ENCODE measurements around the gene TTC33. TPM values are rescaled to one million over a fixed set of nuclear protein-coding genes. Genes with fewer than 3 reads are reported as not detected.
"Not testable (repeated sequence)": the region's sequence is repeated elsewhere in the genome, so short reads cannot be mapped to it uniquely, and the experiment has no call there.

The TTC33 gene
- total RNA-seq, 1 donor from 2014 or later = 24.6 TPM

DNA sequence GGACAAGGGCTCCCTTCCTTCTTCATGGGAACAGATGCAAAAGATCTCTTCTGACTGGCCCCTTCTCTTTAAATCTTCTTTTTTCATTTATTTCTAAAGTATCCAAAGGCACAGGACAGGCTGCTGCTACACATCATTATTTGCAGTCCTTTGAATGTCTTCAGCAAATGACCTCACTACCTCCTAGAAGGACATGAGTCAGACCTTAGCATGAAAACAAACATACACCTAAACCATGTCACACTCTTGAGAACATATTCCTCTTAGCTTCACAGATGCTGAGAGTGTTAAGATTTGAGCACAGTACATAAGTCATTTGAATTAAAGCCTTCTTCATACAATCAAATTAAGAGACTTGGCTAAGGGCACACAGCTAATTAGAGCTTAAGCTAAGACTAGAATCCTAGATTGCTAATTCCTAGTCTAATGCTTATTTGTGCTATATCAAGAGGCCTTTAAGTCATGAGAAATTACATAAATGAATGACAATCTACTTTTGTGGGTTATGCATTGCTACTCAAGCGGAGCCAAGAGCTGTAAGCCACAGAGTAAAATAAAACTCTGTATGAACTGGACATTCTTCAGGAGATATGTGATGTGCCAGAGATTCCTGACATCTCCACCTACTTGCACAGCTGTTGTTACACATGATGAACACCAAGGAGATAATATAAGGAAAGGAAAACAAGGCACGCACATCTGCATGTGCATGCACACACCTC, 185.2 kb downstream of the TTC33 start:
- H3K36me3 Mint-ChIP-seq (ENCODE audit: low read depth) = peaks cover 9% of the 10 kb centered on the region
- H3K4me3 Mint-ChIP-seq = no peak overlapping the region
- no peaks in the 10 kb centered on the region for H3K27me3 Mint-ChIP-seq (ENCODE audit: insufficient read depth)
- H3K4me1 Mint-ChIP-seq (ENCODE audit: low read depth) = peaks cover 28% of the 10 kb centered on the region
- H3K9me3 Mint-ChIP-seq = peaks cover 8% of the 10 kb centered on the region
- intact Hi-C loops (cut with micrococcal nuclease) = loop anchor here (10.0 kb wide), 1 partner anchor 1406 kb away; no protein-coding TSS in a partner anchor
- DNase-seq (ENCODE audit: low spot score) = no peak
- H3K27ac Mint-ChIP-seq = no peak overlapping the region

DNA sequence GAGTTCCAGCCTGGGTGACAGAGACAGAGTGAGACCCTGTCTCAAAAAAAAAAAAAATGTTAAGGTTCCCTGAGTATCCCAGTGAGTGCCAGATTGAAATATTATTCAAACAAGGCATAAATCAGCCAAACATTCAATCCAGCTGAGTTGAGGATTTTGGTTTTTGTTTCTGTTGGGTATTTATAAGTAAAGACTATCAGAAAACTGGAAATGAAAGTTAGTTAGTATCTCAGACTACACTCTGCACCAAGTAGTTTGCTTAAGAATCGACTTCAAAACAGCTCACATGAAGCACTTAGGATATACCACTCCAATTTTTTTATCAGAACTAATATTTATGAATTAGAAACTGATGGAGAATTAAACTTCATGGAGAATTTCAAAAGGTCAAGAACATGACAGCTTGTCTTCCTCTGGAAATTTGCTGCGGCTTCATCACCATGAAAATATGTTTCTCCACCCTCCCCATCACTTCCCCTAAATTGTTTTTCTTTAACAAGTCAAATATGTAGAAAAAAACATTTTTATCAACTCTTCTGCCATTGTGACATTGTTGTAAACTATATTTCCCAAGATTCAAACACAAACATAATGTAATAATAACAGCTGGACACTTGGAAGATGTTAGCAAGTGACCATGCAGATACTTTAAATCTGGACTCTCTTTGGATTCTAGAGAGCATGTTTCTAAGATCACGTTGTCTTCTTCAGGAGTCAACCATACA, 186.1 kb downstream of the TTC33 start:
- no peak for DNase-seq (ENCODE audit: low spot score)
- intact Hi-C loops (cut with micrococcal nuclease) = loop anchor here (10.0 kb wide), 1 partner anchor 1405 kb away; no protein-coding TSS in a partner anchor
- Mint-ChIP-seq H3K9me3 (peaks cover 8% of the 10 kb centered on the region), H3K4me1 (ENCODE audit: low read depth) (peaks cover 25% of the 10 kb centered on the region), H3K27ac (no peak overlapping the region), H3K4me3 (peak overlapping the region; percentile 12), H3K36me3 (ENCODE audit: low read depth) (peaks cover 9% of the 10 kb centered on the region), H3K27me3 (ENCODE audit: insufficient read depth) (no peaks in the 10 kb centered on the region)

DNA sequence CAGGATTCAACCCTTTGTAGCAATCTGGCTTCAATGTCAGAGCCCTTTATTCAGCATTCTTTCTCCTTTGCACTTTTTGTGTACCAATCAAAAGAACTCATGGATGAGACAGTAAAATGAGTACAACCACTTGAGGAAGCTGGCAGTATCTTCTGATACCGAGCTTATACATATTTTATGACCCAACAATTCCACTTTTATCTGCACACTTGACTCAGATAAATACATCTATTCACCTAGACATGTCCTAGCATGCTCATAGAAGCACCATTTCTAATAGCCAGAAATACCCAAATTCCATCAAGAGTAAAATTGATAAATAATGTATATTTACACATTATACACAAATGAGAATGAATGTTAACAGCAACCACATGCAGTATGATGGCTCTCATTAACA, 187.2 kb downstream of the TTC33 start:
- Mint-ChIP-seq H3K9me3 (peaks cover 13% of the 10 kb centered on the region), H3K36me3 (ENCODE audit: low read depth) (peaks cover 10% of the 10 kb centered on the region), H3K27me3 (ENCODE audit: insufficient read depth) (no peaks in the 10 kb centered on the region), H3K27ac (no peak overlapping the region), H3K4me1 (ENCODE audit: low read depth) (peaks cover 30% of the 10 kb centered on the region), H3K4me3 (no peak overlapping the region)
- no peak for DNase-seq (ENCODE audit: low spot score)
- intact Hi-C loops (cut with micrococcal nuclease) = no loop called here

DNA sequence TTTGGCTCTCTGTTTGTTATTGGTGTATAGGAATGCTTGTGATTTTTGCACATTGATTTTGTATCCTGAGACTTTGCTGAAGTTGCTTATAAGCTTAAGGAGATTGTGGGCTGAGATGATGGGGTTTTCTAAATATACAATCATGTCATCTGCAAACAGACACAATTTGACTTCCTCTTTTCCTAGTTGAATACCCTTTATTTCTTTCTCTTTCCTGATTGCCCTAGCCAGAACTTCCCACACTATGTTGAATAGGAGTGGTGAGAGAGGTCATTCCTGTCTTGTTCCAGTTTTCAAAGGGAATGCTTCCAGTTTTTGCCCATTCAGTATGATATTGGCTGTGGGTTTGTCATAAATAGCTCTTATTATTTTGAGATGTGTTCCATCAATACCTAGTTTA, 192.6 kb downstream of the TTC33 start:
- H3K27ac Mint-ChIP-seq; H3K4me1 Mint-ChIP-seq (ENCODE audit: low read depth); H3K4me3 Mint-ChIP-seq; DNase-seq (ENCODE audit: low spot score); intact Hi-C loops (cut with micrococcal nuclease); H3K36me3 Mint-ChIP-seq (ENCODE audit: low read depth); H3K27me3 Mint-ChIP-seq (ENCODE audit: insufficient read depth): not testable (repeated sequence)
- H3K9me3 Mint-ChIP-seq = peaks cover 15% of the 10 kb centered on the region

DNA sequence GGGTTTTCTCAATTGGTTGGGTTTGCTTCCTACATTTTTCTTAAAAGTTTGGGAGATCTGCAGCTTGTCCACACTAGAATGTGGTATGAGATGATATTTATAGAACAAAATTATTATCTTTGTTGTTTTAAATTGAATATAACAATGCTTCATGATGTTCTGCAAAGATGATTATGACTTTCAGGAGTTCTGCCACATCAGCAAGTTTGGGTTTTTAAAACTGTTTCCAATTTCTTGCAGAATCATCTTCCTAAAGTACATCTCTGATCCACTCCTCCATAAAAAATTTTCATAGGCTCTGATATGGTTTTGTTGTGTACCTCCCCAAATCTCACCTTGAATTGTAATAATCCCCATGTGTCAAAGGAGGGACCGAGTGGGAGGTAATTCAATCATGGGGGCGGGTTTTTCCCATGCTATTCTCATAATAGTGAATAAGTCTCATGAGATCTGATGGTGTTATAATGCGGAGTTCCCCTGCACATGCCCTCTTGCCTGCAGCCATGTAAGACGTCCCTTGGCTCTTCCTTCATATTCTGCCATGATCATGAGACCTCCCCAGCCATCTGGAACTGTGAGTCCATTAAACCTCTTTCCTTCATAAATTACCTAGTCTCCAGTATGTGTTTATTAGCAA, 195.2 kb downstream of the TTC33 start:
- no peaks in the 10 kb centered on the region for H3K27me3 Mint-ChIP-seq (ENCODE audit: insufficient read depth)
- H3K4me3 Mint-ChIP-seq = no peak overlapping the region
- H3K27ac Mint-ChIP-seq = no peak overlapping the region
- H3K36me3 Mint-ChIP-seq (ENCODE audit: low read depth) = peaks cover 2% of the 10 kb centered on the region
- peaks cover 13% of the 10 kb centered on the region for H3K4me1 Mint-ChIP-seq (ENCODE audit: low read depth)
- intact Hi-C loops (cut with micrococcal nuclease) = no loop called here
- DNase-seq (ENCODE audit: low spot score) = no peak
- peaks cover 15% of the 10 kb centered on the region for H3K9me3 Mint-ChIP-seq

DNA sequence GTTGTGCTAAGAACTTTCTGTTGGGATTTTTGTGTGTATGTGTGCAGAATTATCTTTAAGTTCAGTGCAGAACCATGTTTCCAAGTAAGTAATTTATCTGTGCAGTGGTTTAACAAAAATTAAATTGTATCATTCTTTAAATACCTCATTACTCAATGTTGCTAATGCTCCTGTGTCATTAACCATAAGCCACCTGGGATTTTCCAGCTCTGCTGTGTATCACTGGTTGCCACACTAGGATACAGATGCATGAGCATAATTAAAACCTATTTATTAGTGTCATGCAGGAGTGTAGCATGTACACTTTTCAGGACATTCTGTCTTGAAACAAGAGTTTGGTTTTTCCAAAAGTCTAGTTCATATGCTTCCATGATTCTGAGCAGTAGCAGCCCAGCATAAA, 196.5 kb downstream of the TTC33 start:
- Mint-ChIP-seq H3K4me1 (ENCODE audit: low read depth) (peaks cover 10% of the 10 kb centered on the region), H3K36me3 (ENCODE audit: low read depth) (no peaks in the 10 kb centered on the region), H3K4me3 (no peak overlapping the region), H3K27ac (no peak overlapping the region), H3K9me3 (peaks cover 12% of the 10 kb centered on the region), H3K27me3 (ENCODE audit: insufficient read depth) (no peaks in the 10 kb centered on the region)
- intact Hi-C loops (cut with micrococcal nuclease) = no loop called here
- DNase-seq (ENCODE audit: low spot score) = no peak

DNA sequence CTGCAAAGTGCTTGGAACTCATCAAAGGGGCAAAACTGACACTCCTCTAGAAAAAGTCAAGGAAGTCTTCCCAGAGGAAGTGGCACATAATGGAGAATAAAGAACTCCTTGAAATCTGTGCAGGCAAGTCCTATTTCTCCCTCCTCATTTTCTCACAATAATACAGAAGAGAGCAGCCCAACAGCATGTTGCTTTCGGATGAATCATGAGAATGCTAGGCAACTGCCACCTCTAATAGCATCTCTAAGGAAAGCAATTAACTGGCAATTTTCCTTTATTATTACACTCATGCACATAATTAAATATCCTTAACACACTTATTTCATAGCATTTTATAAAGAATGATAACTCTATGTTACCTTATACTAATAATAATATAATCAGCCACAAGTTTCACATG, 198.3 kb downstream of the TTC33 start:
- Mint-ChIP-seq H3K27ac (no peak overlapping the region), H3K4me1 (ENCODE audit: low read depth) (peaks cover 15% of the 10 kb centered on the region), H3K4me3 (no peak overlapping the region), H3K27me3 (ENCODE audit: insufficient read depth) (no peaks in the 10 kb centered on the region), H3K9me3 (peaks cover 11% of the 10 kb centered on the region), H3K36me3 (ENCODE audit: low read depth) (no peaks in the 10 kb centered on the region)
- DNase-seq (ENCODE audit: low spot score) = no peak
- intact Hi-C loops (cut with micrococcal nuclease) = no loop called here

DNA sequence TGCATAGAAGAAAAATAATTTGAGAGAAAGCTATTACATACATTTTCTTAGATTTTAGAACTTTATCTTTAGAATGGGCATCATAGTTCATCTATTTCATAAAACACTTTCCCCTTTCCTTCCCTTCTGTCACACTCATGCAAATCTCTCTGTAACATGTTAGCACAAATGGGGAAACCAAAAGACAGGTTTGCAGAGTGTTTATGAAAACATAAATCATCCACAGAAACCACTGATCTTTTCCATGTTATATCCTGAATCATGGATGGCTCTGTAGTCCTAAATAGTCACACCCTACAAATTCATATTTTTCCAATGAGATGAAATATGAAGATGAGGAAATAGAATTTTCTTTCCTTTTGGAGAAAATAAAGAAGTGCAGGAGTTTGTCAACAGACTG, 198.9 kb downstream of the TTC33 start:
- Mint-ChIP-seq H3K36me3 (ENCODE audit: low read depth) (no peaks in the 10 kb centered on the region), H3K9me3 (peaks cover 5% of the 10 kb centered on the region), H3K27me3 (ENCODE audit: insufficient read depth) (no peaks in the 10 kb centered on the region), H3K27ac (no peak overlapping the region), H3K4me3 (no peak overlapping the region), H3K4me1 (ENCODE audit: low read depth) (peaks cover 15% of the 10 kb centered on the region)
- intact Hi-C loops (cut with micrococcal nuclease) = no loop called here
- no peak for DNase-seq (ENCODE audit: low spot score)

DNA sequence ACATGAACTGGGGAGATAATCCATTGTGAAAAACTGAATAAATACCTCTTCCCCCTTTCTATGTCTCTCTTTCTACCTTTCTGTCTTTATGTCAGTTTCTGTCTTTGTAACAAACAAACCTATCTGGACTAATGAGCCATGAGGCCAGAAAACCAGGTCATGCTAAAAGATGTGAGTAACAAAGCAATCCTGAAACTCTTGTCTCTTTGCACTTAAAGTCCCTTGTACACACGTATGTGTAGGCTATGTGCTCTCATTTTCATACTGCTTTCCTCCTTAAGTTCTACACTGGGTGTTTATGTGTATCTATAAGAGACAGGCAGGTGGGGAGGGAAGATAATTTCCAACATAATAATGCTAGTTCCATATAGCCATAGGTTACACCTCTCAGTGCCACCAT, 199.9 kb downstream of the TTC33 start:
- intact Hi-C loops (cut with micrococcal nuclease) = no loop called here
- Mint-ChIP-seq H3K36me3 (ENCODE audit: low read depth) (no peaks in the 10 kb centered on the region), H3K4me3 (no peak overlapping the region), H3K27me3 (ENCODE audit: insufficient read depth) (no peaks in the 10 kb centered on the region), H3K4me1 (ENCODE audit: low read depth) (peaks cover 15% of the 10 kb centered on the region), H3K27ac (no peak overlapping the region), H3K9me3 (peaks cover 3% of the 10 kb centered on the region)
- DNase-seq (ENCODE audit: low spot score) = no peak

DNA sequence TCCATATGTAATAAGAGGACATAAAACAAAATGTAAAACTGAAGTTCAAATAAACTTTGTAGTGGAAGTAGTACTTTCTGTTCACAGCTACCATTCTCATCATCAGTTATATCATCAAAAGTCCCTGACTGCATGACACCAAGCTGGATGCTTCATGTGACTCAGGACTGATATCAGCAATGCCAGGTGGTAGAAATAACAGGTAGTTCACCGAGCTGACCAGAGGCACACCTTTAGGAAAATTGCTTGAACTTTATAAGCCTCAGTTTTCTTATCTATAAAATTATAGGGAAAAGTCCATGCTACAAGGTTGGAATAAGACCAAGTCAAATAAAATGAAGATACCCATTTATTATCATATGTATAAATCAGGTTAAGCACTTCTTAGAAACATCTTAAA, 200.9 kb downstream of the TTC33 start:
- Mint-ChIP-seq H3K27me3 (ENCODE audit: insufficient read depth) (no peaks in the 10 kb centered on the region), H3K36me3 (ENCODE audit: low read depth) (no peaks in the 10 kb centered on the region), H3K4me1 (ENCODE audit: low read depth) (peaks cover 15% of the 10 kb centered on the region), H3K9me3 (no peaks in the 10 kb centered on the region), H3K27ac (no peak overlapping the region), H3K4me3 (no peak overlapping the region)
- no peak for DNase-seq (ENCODE audit: low spot score)
- intact Hi-C loops (cut with micrococcal nuclease) = no loop called here

DNA sequence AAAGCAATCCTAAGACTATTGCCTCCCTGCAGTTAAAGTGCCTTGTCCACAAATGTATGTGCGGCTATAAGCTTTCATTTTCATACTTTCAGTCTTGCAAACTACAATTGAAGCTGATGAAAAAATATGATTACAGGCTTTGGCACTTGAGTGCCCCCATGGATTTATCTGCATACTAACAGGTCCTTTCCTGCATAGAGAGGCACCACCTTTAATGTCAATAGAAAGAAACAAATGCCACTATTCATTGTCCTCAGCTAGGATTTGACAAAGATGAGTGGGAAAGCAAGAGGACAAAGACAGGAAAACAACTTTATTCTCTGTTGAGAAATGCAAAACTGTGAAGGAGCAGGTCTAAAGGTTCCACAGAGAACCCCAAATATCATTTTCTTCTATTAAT, 201.7 kb downstream of the TTC33 start:
- H3K27ac Mint-ChIP-seq = no peak overlapping the region
- no peak for DNase-seq (ENCODE audit: low spot score)
- H3K9me3 Mint-ChIP-seq = no peaks in the 10 kb centered on the region
- intact Hi-C loops (cut with micrococcal nuclease) = no loop called here
- H3K4me1 Mint-ChIP-seq (ENCODE audit: low read depth) = peaks cover 15% of the 10 kb centered on the region
- no peaks in the 10 kb centered on the region for H3K27me3 Mint-ChIP-seq (ENCODE audit: insufficient read depth)
- no peak overlapping the region for H3K4me3 Mint-ChIP-seq
- H3K36me3 Mint-ChIP-seq (ENCODE audit: low read depth) = no peaks in the 10 kb centered on the region

DNA sequence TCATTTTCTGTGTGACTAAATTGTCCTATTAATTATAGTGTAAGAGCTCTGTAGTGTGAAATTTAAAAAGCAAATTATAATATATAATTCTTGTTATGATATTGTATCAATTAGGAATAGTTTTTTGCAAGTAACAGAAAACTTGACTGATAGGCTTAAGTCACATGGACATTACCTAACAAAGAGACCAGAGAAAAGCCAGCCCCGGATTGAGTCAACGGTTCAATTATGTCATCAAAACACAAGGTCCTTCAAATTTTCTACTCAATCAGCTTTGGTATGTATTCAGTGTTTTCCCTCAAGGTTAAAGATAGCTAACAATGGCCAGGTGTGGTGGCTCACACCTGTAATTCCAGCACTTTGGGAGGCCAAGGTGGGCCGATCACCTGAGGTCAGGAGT, 202.8 kb downstream of the TTC33 start:
- H3K9me3 Mint-ChIP-seq = no peaks in the 10 kb centered on the region
- DNase-seq (ENCODE audit: low spot score) = no peak
- H3K27ac Mint-ChIP-seq = no peak overlapping the region
- H3K4me3 Mint-ChIP-seq = no peak overlapping the region
- H3K36me3 Mint-ChIP-seq (ENCODE audit: low read depth) = no peaks in the 10 kb centered on the region
- H3K27me3 Mint-ChIP-seq (ENCODE audit: insufficient read depth) = no peaks in the 10 kb centered on the region
- intact Hi-C loops (cut with micrococcal nuclease) = no loop called here
- peaks cover 15% of the 10 kb centered on the region for H3K4me1 Mint-ChIP-seq (ENCODE audit: low read depth)

Measured in activated T-helper 1 cell treated with anti-CD3 and anti-CD28 coated beads, Interleukin-12 subunit alpha, Interleukin-12 subunit beta, Interleukin-2, Interleukin-4 antibody, amounts not matched to agents 30 ng/mL and 10 ng/mL and 1 ng/mL, durations not matched to agents 14 hours and 24 hours and 36 hours (primary cell).